NT2/D1 (cell line): ENCODE measurements around the gene ARHGEF38.
"Not testable (repeated sequence)": the region's sequence is repeated elsewhere in the genome, so short reads cannot be mapped to it uniquely, and the experiment has no call there.

ENCODE experiments used
- SUZ12 ChIP-seq: IDR thresholded peaks from 2 replicates; pipeline ENCODE4 v1.6.1; 2011; ENCODE audit not compliant: insufficient read length, insufficient read depth; ENCODE audit errors: extremely low read depth
- YY1 ChIP-seq: IDR thresholded peaks from 2 replicates; pipeline ENCODE4 v1.6.1; 2011; ENCODE audit not compliant: insufficient read length, insufficient read depth
- ZNF274 ChIP-seq: IDR thresholded peaks from 2 replicates; pipeline ENCODE4 v1.6.1; 2011; ENCODE audit warnings: mild to moderate bottlenecking, low read depth, low read length

- TF ChIP-seq ZNF274, YY1, SUZ12: not testable (repeated sequence)
These were observed 177.5 kb downstream of the ARHGEF38 start for GRCh38 chr4:105729895-105730294.
